ENCODE results near the gene SLU7.

DNA sequence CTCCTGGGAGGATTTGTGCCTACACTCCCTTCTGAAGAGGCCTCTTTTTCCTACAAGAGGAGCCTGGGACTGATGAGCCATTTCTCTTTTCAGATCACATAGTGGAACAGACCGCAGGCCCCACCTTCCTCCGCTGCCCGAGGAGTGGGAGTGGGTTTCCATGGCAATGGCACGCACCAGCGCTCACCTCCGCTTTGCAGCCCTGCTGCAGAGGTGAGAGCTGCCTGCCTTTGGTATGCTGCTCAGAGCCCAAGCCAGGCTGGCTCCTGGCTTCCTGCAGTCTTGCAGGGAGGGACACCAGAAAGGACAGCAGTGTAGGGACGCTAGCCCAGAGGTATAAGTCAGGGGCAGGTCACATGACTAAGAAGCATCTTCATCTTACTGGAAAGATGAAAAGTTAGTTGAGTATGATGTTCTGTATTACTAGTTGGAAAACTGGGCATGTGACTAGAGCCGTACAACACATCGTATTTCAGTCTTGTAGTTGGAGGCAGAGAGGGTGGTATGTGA, 15.2 kb upstream of the SLU7 start:
- TF ChIP-seq, protein P1, sequence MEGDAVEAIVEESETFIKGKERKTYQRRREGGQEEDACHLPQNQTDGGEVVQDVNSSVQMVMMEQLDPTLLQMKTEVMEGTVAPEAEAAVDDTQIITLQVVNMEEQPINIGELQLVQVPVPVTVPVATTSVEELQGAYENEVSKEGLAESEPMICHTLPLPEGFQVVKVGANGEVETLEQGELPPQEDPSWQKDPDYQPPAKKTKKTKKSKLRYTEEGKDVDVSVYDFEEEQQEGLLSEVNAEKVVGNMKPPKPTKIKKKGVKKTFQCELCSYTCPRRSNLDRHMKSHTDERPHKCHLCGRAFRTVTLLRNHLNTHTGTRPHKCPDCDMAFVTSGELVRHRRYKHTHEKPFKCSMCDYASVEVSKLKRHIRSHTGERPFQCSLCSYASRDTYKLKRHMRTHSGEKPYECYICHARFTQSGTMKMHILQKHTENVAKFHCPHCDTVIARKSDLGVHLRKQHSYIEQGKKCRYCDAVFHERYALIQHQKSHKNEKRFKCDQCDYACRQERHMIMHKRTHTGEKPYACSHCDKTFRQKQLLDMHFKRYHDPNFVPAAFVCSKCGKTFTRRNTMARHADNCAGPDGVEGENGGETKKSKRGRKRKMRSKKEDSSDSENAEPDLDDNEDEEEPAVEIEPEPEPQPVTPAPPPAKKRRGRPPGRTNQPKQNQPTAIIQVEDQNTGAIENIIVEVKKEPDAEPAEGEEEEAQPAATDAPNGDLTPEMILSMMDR (conservative IDR thresholded peaks at IDR 0.05; ENCODE audit: low read length) = no peak
- TF ChIP-seq EZH2phosphoT487 (IDR thresholded peaks at IDR 0.05; ENCODE audit: borderline replicate concordance, low read depth, low read length) = no peak

Measured in OCI-LY7 (cell line).